SW 1271 (cell line): ENCODE results near the gene PXN.
"Not testable (repeated sequence)": the region's sequence is repeated elsewhere in the genome, so short reads cannot be mapped to it uniquely, and the experiment has no call there.

Experiments
- DNase-seq, 2 experiments: peaks; one replicate each; lab custom pipeline; 2025; lab: John Stamatoyannopoulos, UW

Gene PXN

GRCh38 chr12:120262852-120263747, 2.4 kb downstream of the PXN start:
- no peak for DNase-seq

- DNase-seq: peak; percentile 66 to 83
Observed at GRCh38 chr12:120261951-120262851, 3.3 kb downstream of the PXN start.

DNA sequence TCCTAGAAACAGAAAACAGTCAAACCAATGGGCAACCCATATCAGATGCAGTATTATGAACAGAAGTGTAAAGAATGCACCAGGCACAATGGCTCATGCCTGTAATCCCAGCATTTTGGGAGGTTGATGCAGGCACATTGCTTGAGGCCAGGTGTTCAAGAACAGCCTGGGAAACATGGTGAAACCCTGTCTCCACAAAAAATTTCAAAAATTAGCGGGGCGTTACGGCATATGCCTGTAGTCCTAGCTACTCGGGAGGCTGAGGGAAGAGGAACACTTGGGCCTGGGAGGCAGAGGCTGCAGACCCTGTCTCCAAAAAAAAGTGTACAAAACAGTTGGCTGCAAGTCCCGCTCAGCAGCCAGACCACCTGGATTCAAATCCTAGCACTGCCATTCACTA, 4.9 kb downstream of the PXN start:
- DNase-seq: no peak

DNA sequence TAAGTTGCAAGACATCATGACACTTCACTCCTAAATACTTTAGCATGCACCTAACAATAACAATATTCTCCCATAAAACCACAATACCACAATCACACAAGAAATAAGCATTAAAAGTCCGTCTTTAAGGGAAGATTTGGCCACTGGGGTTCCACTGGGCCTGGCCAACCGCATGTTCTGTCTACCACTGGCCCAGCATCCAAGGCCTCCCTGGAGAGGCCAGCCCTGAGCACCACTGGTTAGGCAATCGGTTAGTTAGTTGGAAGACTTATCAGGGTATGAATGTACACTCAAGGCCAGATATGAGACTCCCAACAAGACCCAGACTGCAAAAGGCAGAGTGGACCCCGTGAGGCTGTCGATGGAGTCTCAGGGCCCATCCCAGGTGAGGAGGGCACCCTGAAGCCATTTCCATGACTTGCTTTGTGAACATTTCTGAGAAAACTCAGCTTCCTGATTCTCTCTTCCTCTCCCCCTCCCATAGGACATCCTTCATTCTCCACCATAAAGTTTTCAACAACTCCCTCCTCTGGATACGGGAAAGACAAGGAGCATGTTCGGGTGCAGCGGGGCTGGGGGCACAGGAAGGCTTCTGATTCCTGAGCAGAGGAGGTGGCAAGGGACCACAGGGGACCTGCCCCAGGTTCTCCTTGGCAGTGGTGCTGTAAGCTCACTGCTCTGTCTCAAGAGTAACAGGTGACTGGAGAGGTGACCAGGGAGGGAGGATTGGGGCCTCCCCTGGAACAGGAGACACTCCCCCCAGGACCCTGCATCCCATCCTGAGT, 5.9 kb downstream of the PXN start:
- DNase-seq: no peak

DNA sequence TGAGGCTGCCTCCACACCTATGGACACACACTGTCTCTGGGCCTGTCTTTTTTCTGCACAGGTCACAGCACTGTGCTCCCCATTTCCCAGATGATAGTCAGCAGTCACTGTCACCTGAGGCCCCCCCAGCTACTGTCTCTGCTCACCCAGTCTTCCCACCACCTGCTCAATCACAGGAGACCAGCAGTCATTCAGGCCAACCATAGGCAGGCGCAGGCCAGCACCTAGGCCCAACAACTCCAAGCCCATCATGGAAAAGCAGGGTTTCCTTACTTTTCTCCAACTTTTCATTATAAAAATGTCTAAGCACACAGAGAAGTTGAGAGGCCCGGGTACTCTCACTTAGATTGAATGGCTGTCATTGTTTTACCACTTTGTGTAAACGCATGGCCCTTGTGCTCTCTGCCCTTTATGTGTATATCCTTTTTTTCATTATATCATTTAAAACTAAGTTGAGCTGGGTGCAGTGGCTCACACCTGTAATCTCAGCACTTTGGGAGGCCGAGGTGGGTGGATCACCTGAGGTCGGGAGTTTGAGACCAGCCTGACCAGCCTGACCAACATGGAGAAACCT, 7.1 kb downstream of the PXN start:
- DNase-seq: no peak

DNA sequence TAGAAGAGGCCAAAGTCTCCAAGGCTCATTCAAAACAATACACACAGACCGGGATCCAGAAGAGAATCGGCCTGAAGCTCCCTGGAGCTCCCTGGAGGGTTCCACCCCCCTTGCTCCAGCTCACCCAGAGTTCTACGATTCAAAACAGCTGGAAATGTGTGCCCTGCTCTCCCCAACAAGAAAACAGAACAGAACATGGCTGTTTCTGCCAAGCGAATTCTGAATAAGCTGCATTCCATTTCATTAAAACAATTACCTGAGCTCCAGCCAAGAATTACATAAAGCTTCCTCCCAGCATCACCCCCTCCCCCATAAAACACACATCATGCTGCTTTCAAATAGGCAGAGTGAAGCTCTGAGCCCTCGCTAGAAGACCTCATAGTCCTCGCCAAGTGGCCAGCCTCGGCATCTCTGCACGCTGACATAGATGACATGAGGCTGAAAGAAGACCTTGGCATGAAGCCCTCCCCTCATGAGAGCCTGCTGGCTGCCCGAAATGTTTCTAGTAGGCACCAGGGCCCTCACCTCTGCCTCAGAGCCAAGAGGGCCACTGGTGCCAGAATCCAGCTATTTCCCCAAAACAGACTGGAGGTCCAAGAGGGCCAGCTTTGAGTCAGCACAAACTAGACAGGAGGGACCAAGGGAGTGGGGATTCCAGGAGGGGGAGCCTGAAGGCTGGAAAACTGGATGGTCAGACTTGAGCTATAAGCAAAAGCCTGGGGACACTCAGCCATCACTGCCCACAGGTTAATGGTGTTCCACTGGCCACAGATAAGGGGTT, 8.3 kb downstream of the PXN start:
- no peak for DNase-seq

DNA sequence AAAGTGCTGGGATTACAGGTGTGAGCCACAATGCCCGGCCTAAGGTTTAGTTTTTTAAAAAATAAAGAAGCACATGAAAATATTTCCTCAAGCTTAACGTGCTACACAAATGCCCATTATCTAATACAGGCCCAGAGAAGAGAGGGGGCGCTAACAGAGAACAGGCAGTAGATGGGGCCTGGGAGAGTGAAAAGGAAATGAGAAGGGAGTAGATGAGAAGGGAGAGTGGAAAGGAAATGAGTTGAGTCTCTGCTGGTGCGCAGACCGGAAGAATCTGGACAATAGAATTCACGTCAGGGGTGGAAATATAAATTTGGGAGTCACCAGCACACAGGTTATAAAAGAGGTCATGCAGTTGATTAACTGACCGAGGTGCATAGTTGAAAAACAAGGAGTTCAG, 10.7 kb downstream of the PXN start:
- no peak for DNase-seq

- DNase-seq: not testable (repeated sequence)
Observed at GRCh38 chr12:120253313-120253712, 12.2 kb downstream of the PXN start.

DNA sequence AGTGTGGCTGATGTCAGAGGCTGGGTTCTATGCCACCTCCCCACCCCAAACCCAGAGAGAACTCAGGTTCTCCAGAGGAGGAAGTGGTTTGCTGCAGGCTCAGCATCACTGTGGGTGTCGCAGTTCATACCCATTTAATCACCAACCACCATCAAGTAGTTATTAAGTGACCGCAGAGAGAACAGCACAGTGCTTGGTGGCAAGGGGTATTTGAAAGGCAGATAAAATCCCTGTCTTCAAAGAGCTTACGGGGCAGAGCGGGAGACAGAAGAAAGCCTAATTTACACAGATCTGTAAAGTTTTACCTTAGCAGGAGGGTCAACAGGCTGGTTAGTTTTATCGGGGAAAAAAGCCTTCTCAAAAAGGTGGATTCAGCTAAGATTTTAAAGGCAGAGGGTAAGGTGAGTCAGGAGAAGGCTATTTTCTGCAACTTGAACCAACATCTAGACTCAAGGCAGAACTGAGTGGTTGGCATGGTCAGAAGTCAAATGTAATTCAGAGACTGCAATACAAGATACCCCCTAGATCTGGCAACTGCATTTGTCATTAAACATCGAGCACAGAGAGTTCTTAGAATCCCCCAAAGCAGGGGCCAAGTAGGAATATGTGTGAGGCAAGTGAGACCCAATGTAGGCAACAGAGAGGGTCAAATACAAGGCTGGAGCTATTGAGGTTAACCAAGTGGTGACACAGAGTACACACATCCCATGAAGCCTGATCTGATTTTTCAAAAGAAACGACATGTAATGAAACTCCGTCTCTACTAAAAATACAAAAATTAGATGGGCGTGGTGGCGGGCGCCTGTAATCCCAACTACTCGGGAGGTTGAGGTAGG, 13.2 kb downstream of the PXN start:
- no peak for DNase-seq

DNA sequence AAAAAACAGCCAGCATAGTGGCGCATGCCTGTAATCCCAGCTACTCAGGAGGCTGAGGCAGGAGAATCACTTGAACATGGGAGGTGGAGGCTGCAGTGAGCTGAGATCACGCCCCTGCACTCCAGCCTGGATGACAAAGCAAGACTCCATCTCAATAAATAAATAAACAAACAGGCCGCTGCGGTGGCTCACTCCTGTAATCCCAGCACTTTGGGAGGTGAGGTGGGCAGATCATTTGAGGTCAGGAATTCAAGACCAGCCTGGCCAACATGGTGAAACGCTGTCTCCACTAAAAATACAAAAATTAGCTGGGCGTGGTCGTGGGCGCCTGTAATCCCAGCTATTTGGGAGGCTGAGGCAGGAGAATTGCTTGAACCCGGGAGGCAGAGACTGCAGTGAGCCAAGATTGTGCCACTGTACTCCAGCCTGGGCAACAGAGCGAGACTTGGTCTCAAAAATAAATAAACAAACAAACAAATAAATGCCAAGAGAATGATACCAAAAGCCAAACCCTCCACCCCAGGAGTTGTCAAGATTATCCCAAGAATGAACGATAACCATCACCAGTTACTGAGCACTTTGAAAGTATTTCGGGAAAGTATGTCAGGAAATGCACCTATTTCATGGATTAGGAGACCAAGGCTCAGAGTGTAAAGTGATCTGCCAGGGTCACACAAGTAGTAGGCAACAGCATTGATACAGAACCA, 14.0 kb downstream of the PXN start:
- DNase-seq: not testable (repeated sequence)

DNA sequence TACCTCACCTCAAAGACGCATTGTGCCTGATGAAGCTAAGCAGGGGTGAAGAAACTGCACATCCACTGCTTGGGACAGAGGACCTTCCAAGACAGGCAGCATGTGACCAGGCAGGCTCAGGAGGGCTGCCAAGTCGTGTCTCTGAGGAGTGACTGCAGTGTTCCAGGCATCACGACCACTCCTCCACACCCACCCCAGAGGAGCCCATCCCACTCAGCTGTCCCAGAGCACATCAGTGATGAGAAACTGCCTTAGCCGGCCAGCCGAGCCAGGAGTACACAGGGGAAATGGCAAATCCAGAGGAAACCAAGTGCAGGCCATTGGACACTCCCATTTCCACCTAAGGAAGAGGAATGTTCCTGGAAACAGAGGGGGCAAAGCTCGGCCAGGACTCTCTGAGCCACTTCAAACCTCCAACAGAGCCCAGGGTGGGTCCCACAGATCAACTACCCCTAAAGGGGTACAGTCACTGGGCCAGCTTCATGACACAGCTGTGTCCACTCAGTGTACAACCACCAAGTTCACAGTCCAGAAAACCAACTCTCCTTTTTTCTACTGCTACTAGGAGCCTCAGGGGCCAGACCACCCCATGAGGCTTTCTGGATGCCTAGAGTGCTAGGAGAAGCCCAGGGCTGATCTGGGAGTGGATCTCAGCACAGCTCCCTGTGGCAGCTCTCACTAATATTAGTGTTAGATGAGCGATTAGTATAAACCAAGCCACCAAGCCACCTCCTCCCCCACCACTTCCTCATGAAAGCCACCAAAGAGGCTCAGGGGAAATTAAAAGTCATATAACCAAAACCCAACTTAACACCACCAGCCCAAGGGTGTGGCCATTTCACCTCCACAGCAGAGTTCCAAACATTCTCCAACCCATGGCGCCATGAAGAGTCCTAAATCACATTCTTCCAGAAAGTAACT, 15.4 kb downstream of the PXN start:
- no peak for DNase-seq

- peak in 1 of 2 experiments; percentile 51 for DNase-seq
Observed at GRCh38 chr12:120249266-120249874, 16.2 kb downstream of the PXN start.

DNA sequence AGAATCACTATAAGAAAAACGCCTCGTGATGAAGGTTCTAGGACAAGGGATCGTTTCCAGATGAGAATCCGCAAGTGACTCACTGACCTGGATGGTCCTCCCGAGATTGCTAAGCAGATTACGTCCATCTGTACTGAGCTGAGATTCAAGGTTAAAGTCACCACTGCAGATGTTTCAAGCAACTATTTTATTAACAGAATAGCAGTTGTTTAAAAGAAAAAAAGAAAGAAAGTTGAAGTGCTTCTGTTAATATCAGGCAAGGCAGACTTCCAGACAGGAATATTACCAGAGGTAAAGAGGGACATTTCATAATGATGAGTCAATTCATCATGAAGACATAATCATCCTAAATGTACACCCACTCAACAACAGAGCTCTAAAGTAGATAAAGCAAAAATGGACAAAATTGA, 17.9 kb downstream of the PXN start:
- peak; percentile 35 to 75 for DNase-seq

GRCh38 chr12:120247183-120247582, 18.3 kb downstream of the PXN start:
- no peak for DNase-seq

DNA sequence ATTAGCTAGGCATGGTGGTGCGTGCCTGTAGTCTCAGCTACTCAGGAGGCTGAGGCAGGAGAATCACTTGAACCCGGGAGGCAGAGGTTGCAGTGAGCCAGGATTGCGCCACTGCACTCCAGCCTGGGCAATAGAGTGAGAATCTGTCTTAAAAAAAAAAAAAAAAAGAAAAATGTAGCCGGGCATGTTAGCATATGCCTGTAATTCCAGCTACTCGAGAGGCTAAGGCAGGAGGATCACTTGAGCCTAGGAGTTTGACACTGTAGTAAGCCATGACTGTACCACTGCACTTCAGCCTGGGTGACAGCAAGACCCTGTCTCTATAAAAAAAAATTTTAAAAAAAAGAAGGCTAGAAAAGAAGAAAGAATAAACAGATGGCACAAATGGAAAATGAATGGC, 18.8 kb downstream of the PXN start:
- not testable (repeated sequence) for DNase-seq

GRCh38 chr12:120242971-120243699, 22.4 kb downstream of the PXN start:
- no peak for DNase-seq

DNA sequence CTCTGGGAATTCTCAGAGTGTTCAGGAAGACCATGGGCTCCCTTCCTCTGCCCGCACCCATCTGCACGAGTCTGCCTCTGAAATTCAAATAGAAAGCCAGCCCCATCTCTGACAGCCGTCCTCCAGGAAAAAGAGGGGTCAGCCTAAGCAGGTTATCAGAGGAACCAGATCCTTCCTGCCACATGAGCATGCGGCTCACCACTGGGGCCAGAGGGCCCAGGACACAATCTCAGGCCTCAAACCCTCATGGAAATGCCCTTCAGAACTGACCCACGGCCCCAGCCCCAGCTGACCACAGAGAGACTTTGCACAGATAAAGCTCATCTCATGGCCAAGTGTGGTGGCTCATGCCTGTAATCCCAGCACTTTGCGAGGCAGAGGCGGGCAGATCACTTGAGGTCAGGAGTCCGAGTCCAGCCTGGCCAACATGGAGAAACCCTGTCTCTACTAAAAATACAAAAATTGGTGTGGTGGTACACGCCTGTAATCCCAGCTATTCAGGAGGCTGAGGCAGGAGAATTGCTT, 23.2 kb downstream of the PXN start:
- no peak for DNase-seq
